MG63 (cell line): ENCODE results near the gene LRMDA. TPM values are rescaled to one million over a fixed set of nuclear protein-coding genes. Genes with fewer than 3 reads are reported as not detected.

Experiments used
- DNase-seq: peaks from one replicate; pipeline ENCODE4 v3.0.0-alpha.2; 2020
- H3K27me3 ChIP-seq: fragments of 250-450 bp; sonication (Bioruptor Pico); 2 replicates; pipeline ENCODE4 v1.5.1; 2020; ENCODE audit warnings: mild to moderate bottlenecking, moderate library complexity
- H3K36me3 ChIP-seq: fragments of 250-450 bp; sonication (Bioruptor Pico); 2 replicates; pipeline ENCODE4 v1.5.1; 2020; ENCODE audit warnings: mild to moderate bottlenecking, moderate library complexity
- H3K4me3 ChIP-seq: fragments of 250-450 bp; sonication (Bioruptor Pico); 2 replicates; pipeline ENCODE4 v1.5.1; 2020; ENCODE audit warnings: mild to moderate bottlenecking, moderate library complexity
- H3K9me3 ChIP-seq: fragments of 250-450 bp; sonication (Bioruptor Pico); 2 replicates; pipeline ENCODE4 v1.5.1; 2020; ENCODE audit warnings: mild to moderate bottlenecking, moderate library complexity
- total RNA-seq: library from RNA; depleted of rRNA; stranded (reverse); fragments of >200 nt; shearing (Covaris generic); gene quantifications from 2 replicates; pipeline ENCODE4 v1.2.3, GENCODE V29; 2014; ENCODE audit warnings: low replicate concordance

The LRMDA gene
- total RNA-seq, 1 experiment from 2014 or later = 1.3 TPM

DNA sequence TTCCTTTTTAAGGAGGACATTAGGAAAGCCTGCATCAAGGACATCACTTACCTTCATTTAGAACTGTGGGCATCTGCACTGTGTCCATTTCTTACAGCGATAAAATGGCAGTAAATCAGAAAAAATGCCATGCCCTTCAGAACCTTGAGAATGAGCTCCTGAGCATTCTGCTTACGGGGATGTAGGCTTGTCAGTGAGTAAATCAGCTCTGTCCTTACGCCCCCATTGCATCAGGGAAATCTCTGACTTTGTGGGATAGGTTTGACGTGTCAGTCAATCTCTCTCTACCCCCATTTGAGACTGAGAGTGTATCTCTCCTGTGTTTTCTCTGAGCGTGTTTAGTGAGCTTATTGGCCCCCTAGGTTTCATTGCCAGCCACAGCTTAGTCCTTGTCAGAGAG, 837.1 kb downstream of the LRMDA start:
- Histone ChIP-seq H3K9me3 (no peaks in the 10 kb centered on the region; the same call in 1 of the 2 replicates), H3K4me3 (no peak overlapping the region), H3K27me3 (no peaks in the 10 kb centered on the region), H3K36me3 (no peaks in the 10 kb centered on the region)
- no peak for DNase-seq

- Histone ChIP-seq H3K9me3 (no peaks in the 10 kb centered on the region; the same call in 1 of the 2 replicates), H3K4me3 (no peak overlapping the region), H3K36me3 (no peaks in the 10 kb centered on the region), H3K27me3 (no peaks in the 10 kb centered on the region)
- no peak for DNase-seq
Measured at GRCh38 chr10:76268954-76269353, 837.5 kb downstream of the LRMDA start.

- DNase-seq = no peak
- Histone ChIP-seq H3K36me3 (no peaks in the 10 kb centered on the region), H3K4me3 (no peak overlapping the region), H3K9me3 (peaks cover 3% of the 10 kb centered on the region), H3K27me3 (no peaks in the 10 kb centered on the region)
Measured at GRCh38 chr10:76270464-76270863, 839.0 kb downstream of the LRMDA start.

DNA sequence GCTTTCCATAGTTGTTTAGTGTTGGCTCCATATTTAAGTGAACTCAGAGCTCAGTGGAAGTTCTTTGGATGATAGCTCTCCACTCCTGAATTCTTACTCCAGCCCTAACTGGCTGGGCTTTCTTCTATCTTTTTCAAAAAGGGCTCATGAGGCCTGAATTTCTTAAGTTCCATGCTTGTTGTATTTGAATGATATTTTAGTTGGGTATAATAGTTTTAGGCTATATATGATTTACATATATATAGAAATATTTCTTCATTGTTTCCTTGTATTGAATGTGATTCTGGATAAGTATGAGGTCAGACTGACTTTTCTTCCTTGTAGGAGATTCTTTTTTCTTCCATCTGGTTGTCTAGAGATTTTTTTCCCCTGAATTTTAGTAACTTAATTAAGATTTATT, 843.5 kb downstream of the LRMDA start:
- DNase-seq = no peak
- Histone ChIP-seq H3K36me3 (no peaks in the 10 kb centered on the region), H3K9me3 (peaks cover 8% of the 10 kb centered on the region), H3K4me3 (no peak overlapping the region), H3K27me3 (no peaks in the 10 kb centered on the region)

GRCh38 chr10:76278811-76279460, 847.5 kb downstream of the LRMDA start:
- no peak for DNase-seq
- Histone ChIP-seq H3K9me3 (peaks cover 8% of the 10 kb centered on the region), H3K27me3 (no peaks in the 10 kb centered on the region), H3K36me3 (no peaks in the 10 kb centered on the region), H3K4me3 (no peak overlapping the region)

DNA sequence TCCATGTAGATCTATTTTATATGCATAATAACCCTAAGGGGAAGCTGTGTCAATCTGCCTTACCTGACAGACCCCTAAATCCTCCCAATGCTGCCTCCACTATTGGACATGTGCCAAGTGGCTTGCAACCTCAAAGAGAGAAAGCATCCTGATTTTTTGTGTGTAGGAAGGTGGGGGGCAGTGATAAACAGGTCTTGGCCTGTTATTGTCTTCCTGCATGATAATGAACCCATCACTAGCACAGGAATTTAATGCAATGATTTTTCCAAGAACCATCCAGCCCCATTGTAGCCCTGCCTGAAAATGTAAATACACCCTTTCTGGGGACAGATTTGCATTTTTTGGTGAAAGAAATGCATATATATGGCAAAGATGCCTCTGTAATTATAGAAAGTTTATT, 850.2 kb downstream of the LRMDA start:
- Histone ChIP-seq H3K36me3 (no peaks in the 10 kb centered on the region), H3K27me3 (no peaks in the 10 kb centered on the region), H3K4me3 (no peak overlapping the region), H3K9me3 (no peaks in the 10 kb centered on the region)
- no peak for DNase-seq

DNA sequence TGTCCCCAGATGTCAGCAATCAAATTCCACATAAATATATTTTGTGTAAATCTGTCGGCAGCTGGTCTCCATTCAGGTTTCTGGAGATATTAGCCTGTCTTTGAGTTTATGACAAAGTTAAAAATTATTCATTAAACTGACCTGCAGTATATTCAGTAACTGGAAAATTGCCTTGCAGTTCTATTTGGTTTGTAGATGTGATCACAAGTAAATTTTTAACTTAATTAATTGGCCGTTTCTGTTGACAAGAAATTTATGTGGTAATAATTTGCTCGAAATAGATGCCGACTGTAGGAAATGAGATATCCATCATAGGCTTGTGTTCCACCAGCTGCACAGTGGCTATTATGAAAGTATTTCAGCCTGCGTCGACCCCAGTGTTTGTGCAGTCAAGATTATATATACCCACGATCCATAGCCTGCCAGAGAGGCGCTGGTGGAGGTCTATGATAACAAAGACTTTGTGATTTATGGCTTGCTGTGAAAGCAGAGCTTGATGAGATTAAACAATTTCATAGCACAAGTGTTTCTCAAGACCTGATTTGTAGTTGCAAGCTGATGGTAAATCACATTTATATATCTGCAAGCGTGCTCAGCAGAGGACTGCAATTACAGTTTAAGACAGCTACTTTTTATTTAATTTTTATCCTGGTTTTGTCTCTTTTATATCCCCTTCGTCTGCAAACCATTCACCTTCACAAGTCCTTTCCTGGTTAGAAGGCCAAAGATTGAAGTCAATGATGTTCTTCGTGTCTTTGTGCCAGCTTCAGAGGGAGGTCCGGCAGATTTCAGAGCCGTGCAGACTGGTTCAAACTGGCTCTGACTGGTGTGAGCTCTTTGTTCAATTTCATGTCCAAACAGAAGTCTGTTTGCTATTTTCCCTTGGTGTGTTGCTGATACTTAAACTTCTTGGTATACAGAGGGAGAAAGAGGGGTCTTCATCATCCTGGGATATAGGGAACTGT, 850.9 kb downstream of the LRMDA start:
- DNase-seq = no peak
- H3K4me3 ChIP-seq = no peak overlapping the region
- no peaks in the 10 kb centered on the region for H3K27me3 ChIP-seq
- H3K36me3 ChIP-seq = no peaks in the 10 kb centered on the region
- no peaks in the 10 kb centered on the region for H3K9me3 ChIP-seq

DNA sequence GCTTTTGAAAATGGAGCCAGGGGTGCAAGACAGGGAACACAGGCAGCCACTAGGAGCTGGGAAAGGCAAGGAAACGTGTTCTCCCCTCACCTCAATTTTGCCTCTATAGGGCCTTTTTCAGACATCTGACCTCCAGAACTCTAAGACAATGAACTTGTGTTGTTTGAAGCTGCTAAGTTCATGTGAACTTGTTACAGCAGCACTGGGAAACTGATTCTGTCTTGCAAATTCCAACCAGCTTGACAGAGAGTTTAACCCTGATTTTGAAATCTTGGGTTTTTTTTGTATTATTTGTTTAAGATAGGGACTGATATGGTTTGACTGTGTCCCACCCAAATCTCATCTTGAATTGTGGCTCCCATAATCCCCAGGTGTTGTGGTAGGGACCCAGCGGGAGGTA, 852.9 kb downstream of the LRMDA start:
- Histone ChIP-seq H3K4me3 (no peak overlapping the region), H3K36me3 (no peaks in the 10 kb centered on the region), H3K9me3 (peaks cover 3% of the 10 kb centered on the region; the same call in 1 of the 2 replicates), H3K27me3 (no peaks in the 10 kb centered on the region)
- no peak for DNase-seq

- Histone ChIP-seq H3K9me3 (peaks cover 3% of the 10 kb centered on the region; the same call in 1 of the 2 replicates), H3K4me3 (no peak overlapping the region), H3K27me3 (no peaks in the 10 kb centered on the region), H3K36me3 (no peaks in the 10 kb centered on the region)
- peak; percentile 1 for DNase-seq
Measured at GRCh38 chr10:76285012-76285411, 853.6 kb downstream of the LRMDA start.

DNA sequence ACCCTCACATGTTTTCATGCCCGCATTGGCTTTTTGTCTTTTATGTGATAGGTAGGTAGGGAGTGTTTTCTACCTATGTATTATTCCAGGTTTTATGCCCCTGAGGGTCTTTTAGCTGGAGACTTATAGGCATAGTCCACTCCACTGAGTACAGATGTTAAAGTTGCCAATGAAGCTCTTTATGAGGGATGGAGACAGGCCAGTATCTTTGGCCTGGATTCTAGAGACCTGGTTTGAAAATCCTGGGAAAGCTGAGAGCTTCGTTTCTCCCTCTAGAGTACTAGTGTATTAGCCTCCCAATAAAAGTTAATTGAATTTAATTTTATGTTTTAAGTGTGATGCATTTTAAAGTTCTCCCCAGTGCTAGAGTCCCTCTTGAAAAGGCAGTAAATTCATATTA, 854.1 kb downstream of the LRMDA start:
- Histone ChIP-seq H3K9me3 (peaks cover 3% of the 10 kb centered on the region; the same call in 1 of the 2 replicates), H3K27me3 (no peaks in the 10 kb centered on the region), H3K4me3 (no peak overlapping the region), H3K36me3 (no peaks in the 10 kb centered on the region)
- DNase-seq = no peak

GRCh38 chr10:76286536-76286935, 855.1 kb downstream of the LRMDA start:
- Histone ChIP-seq H3K36me3 (no peaks in the 10 kb centered on the region), H3K27me3 (no peaks in the 10 kb centered on the region), H3K4me3 (no peak overlapping the region), H3K9me3 (peaks cover 3% of the 10 kb centered on the region; the same call in 1 of the 2 replicates)
- DNase-seq = no peak

GRCh38 chr10:76287856-76288255, 856.4 kb downstream of the LRMDA start:
- Histone ChIP-seq H3K9me3 (peaks cover 3% of the 10 kb centered on the region; the same call in 1 of the 2 replicates), H3K27me3 (no peaks in the 10 kb centered on the region), H3K36me3 (no peaks in the 10 kb centered on the region), H3K4me3 (no peak overlapping the region)
- DNase-seq = no peak

DNA sequence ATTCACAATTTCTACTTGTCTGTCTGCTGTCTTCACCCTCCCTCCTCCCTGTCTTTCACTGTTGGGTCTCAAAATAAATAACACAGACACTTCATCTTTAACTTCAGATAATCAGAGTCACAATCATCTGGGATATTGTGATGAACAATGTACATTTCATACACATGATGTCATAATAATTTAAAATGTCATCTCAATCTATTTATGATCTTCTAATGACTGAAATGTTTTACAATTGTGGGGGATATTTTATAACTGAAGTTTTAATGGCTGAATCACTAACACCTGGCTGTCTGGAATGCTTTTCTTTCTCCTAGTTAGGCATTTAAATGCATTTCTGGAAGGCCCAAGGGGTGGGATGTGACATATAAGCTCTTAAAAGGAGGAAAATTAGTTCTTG, 859.8 kb downstream of the LRMDA start:
- Histone ChIP-seq H3K36me3 (no peaks in the 10 kb centered on the region), H3K4me3 (no peak overlapping the region), H3K27me3 (no peaks in the 10 kb centered on the region), H3K9me3 (peaks cover 3% of the 10 kb centered on the region; the same call in 1 of the 2 replicates)
- DNase-seq = no peak

DNA sequence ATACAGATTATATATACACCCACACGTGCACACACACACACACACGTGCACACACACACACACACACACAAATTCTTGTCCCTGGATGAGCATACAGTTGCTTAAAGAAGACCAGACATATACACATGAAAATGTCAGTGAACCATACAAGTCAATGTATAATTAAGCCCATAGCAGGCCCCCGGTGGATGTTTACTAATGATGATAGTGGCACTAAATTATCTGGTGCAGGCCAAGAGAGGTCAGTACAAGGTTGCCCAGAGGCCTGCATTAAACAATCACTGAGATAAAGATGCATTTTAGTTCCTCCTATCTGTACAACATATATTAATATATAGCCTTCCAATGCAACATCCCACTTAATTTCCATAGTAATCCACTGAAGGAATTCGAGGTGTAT, 860.5 kb downstream of the LRMDA start:
- no peak for DNase-seq
- Histone ChIP-seq H3K9me3 (peaks cover 3% of the 10 kb centered on the region; the same call in 1 of the 2 replicates), H3K27me3 (no peaks in the 10 kb centered on the region), H3K4me3 (no peak overlapping the region), H3K36me3 (no peaks in the 10 kb centered on the region)

DNA sequence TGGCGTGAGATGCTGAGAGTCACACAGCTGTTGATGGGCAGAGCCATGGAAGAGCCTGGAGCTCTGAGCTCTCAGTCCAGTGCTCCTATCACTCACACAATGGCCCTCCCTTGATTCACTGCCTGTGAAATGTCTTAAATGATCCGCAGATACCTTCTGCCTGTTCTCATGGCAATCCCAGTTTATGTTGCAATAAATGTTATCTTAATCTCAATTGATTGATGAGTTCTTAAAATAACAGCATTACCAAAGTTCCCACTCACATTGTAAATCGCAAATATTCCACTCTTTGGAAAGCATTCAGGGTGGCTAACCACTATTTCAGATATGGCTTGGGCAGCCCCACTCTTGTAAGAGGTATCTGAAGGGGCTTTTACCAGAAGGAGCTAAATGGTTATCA, 865.5 kb downstream of the LRMDA start:
- no peaks in the 10 kb centered on the region for H3K27me3 ChIP-seq
- no peaks in the 10 kb centered on the region for H3K36me3 ChIP-seq
- no peak for DNase-seq
- H3K4me3 ChIP-seq = no peak overlapping the region
- H3K9me3 ChIP-seq = no peaks in the 10 kb centered on the region

DNA sequence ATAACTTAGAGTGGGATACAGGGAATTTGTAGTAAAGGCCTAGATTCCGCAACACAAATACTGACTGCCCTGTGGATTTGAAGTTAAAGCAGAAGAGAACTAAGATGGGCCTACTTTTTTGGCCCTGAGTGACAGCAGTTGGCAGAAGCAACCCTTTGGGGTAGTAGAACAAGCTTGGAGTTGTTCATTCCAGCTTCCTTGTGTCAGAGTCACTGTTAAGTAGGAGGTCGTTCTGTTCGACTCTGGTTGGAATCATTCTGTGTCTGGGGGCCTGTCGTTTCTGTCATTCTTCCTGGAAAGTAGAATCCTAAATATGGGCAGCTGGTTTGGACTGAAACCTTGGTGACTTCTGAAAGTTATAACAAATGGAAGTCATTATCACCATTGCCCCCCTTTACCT, 865.9 kb downstream of the LRMDA start:
- H3K27me3 ChIP-seq = no peaks in the 10 kb centered on the region
- H3K4me3 ChIP-seq = no peak overlapping the region
- no peak for DNase-seq
- no peaks in the 10 kb centered on the region for H3K9me3 ChIP-seq
- H3K36me3 ChIP-seq = no peaks in the 10 kb centered on the region

- DNase-seq = no peak
- no peaks in the 10 kb centered on the region for H3K36me3 ChIP-seq
- no peak overlapping the region for H3K4me3 ChIP-seq
- H3K9me3 ChIP-seq = no peaks in the 10 kb centered on the region
- no peaks in the 10 kb centered on the region for H3K27me3 ChIP-seq
Measured at GRCh38 chr10:76297780-76298281, 866.4 kb downstream of the LRMDA start.
